Neural crest cell (in vitro differentiated cells): ENCODE data around the gene FAM78B. TPM values are rescaled to one million over a fixed set of nuclear protein-coding genes. Genes with fewer than 3 reads are reported as not detected.

Source experiments
- DNase-seq: peaks from one replicate; pipeline ENCODE4 v3.0.0; 2021; ENCODE audit warnings: low read depth, mixed read lengths, low spot score
- H3K27ac Mint-ChIP-seq: one replicate; pipeline ENCODE4 v1.8.0; 2021; ENCODE audit warnings: mild to moderate bottlenecking, mixed read lengths; ENCODE audit not compliant: unreplicated experiment
- H3K27me3 Mint-ChIP-seq: 2 replicates; pipeline ENCODE4 v1.8.0; 2021; ENCODE audit warnings: low read depth, mild to moderate bottlenecking, mixed read lengths
- H3K36me3 Mint-ChIP-seq: 2 replicates; pipeline ENCODE4 v1.8.0; 2021; ENCODE audit warnings: low read depth, mild to moderate bottlenecking, mixed read lengths
- H3K4me1 Mint-ChIP-seq: 2 replicates; pipeline ENCODE4 v1.8.0; 2021; ENCODE audit warnings: mixed read lengths
- H3K4me3 Mint-ChIP-seq: one replicate; pipeline ENCODE4 v1.8.0; 2021; ENCODE audit warnings: mild to moderate bottlenecking, mixed read lengths
- H3K9me3 Mint-ChIP-seq: 2 replicates; pipeline ENCODE4 v1.8.0; 2021; ENCODE audit warnings: mixed read lengths
- total RNA-seq: library from RNA; stranded (reverse); gene quantifications from 2 replicates; pipeline ENCODE4 v1.2.1, GENCODE V29; 2021
- TF ChIP-seq, protein P1 (sequence below): fragments of 200-600 bp; sonication (generic); conservative IDR thresholded peaks from 2 replicates; pipeline ENCODE4 v1.5.0; 2021; ENCODE audit warnings: antibody characterized with exemption, mild to moderate bottlenecking

Gene FAM78B
- total RNA-seq, 1 donor from 2014 or later, result 1.5 TPM

DNA sequence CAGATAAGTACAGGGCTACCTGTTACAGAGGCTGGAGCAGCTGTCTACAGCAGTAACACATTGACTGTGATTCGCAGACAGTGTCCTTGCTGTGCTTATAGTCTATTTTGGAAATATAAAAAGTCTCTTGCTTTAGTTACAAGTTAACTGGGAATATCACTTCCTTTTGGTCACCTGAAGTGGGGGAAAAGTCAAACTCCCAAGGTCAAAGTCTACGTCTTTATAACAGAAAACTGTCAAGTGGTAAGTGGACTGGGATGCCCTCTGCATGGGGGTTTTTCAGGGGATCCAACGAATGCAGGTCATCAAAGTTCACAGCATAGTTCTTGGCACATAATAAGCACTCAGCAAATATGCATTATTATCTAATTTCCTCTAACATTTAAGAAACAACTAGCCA is 55.4 kb downstream of the FAM78B start:
- Mint-ChIP-seq H3K27me3 (peaks cover 26% of the 10 kb centered on the region), H3K36me3 (no peaks in the 10 kb centered on the region), H3K9me3 (peaks cover 2% of the 10 kb centered on the region), H3K27ac (no peak overlapping the region), H3K4me1 (no peaks in the 10 kb centered on the region), H3K4me3 (no peak overlapping the region)
- TF ChIP-seq, protein P1, sequence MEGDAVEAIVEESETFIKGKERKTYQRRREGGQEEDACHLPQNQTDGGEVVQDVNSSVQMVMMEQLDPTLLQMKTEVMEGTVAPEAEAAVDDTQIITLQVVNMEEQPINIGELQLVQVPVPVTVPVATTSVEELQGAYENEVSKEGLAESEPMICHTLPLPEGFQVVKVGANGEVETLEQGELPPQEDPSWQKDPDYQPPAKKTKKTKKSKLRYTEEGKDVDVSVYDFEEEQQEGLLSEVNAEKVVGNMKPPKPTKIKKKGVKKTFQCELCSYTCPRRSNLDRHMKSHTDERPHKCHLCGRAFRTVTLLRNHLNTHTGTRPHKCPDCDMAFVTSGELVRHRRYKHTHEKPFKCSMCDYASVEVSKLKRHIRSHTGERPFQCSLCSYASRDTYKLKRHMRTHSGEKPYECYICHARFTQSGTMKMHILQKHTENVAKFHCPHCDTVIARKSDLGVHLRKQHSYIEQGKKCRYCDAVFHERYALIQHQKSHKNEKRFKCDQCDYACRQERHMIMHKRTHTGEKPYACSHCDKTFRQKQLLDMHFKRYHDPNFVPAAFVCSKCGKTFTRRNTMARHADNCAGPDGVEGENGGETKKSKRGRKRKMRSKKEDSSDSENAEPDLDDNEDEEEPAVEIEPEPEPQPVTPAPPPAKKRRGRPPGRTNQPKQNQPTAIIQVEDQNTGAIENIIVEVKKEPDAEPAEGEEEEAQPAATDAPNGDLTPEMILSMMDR, result no peak
- no peak for DNase-seq

DNA sequence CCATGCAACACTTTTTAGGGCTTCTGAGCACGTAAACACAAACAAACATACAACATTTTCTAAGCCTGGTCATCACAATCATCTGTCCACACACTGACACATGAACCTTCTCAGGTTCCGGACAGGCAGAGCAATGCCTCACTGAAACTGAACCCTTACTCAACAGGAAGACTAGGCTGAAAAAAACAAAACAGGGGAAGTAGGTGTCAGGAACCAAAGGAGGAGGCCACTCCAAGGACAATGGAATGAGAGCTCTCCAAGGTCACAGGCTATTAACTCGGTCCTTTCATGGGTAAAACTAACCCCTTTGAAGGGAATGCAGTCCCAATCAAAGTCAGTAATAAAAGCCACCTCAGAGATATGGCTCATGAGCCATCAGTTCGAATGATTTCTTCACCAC is 76.6 kb downstream of the FAM78B start:
- H3K27ac Mint-ChIP-seq, result peak overlapping the region; percentile 7
- H3K9me3 Mint-ChIP-seq, result no peaks in the 10 kb centered on the region
- no peak for DNase-seq
- TF ChIP-seq, protein P1, result no peak
- peaks cover 14% of the 10 kb centered on the region for H3K4me1 Mint-ChIP-seq
- H3K4me3 Mint-ChIP-seq, result no peak overlapping the region
- no peaks in the 10 kb centered on the region for H3K36me3 Mint-ChIP-seq
- H3K27me3 Mint-ChIP-seq, result no peaks in the 10 kb centered on the region

DNA sequence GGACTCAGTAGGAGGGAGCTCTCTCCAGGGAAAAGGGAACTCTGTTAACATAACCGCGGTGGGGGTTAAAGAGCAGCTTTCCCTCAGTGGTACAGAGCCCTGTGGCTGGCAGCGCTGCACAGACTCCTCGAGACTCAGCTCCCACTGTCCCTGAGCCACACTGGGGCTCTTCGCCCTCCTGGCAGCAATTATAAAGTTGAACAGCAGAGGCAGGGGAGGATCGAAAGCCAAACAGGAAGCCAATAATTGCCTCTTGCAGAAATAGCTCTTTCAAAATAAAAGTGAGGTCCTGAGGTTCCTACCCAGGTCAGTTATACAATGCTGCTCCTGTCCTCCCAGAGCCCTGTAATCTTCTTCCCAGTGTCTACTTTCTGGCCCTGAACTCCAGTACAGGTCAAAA is 77.0 kb downstream of the FAM78B start:
- Mint-ChIP-seq H3K27ac (peak overlapping the region; percentile 7), H3K4me3 (no peak overlapping the region), H3K36me3 (no peaks in the 10 kb centered on the region), H3K27me3 (no peaks in the 10 kb centered on the region), H3K4me1 (peaks cover 14% of the 10 kb centered on the region), H3K9me3 (no peaks in the 10 kb centered on the region)
- DNase-seq, result no peak
- TF ChIP-seq, protein P1, result no peak

DNA sequence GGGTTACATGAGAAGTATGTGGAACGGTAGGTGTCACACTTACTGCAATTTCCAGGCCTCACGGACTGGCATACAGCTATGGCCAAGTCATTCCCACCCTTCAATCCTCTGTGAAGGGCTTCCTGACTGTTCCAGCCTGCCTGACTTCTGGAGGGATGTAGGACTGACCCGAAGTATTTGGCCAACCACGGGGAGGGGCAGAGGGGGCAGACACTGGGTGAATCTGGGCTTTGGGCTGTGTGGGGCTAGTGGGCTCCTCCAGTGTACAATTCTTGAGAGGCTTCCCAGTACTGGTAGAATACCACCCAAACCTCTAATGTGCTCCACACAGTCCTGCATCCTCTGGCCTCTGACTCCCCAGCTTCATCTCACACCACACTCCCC is 78.2 kb downstream of the FAM78B start:
- Mint-ChIP-seq H3K4me3 (no peak overlapping the region), H3K4me1 (peaks cover 14% of the 10 kb centered on the region), H3K27me3 (no peaks in the 10 kb centered on the region), H3K36me3 (no peaks in the 10 kb centered on the region), H3K9me3 (no peaks in the 10 kb centered on the region), H3K27ac (no peak overlapping the region)
- no peak for DNase-seq
- TF ChIP-seq, protein P1, result no peak

DNA sequence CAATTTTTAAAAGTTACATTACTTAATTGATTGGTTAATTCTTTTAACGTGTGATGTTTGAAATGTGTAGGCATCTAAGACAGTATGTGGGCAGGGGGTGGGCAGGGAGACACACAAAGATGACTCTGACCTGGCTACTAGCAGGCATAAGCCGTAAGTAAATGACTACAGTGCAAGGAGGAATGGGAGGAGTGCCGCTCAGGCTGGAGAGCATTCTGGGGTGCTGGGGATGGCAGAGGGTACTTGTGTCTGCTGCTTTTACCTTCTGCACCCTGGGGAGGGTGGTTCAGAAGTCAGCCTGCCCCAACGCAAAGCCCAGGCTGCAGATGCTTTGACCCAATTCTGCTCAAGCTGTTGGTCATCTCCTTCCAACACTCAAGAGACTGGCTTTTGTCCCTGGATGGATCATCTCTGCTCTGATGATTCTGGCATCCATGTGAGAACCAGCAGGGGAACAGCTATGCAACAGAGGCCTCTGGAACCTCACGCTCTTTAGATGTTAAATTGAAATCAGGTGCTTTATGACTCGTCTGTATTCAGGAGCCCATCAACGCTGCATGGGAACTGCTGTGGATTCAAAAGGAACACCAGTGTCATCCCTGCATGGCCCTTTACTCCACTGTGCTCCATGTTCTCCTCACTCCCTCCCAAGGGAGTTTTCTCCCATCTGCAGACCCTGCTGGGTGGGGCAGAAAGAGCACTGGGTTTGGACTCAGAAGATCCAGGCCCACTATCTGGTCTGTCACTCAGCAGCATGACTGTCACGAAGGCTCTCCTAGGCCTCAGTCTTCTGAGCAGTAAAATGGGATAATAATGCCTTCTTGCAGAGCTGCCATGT is 78.8 kb downstream of the FAM78B start:
- Mint-ChIP-seq H3K36me3 (no peaks in the 10 kb centered on the region), H3K4me3 (no peak overlapping the region), H3K9me3 (no peaks in the 10 kb centered on the region), H3K4me1 (peaks cover 14% of the 10 kb centered on the region), H3K27me3 (no peaks in the 10 kb centered on the region), H3K27ac (no peak overlapping the region)
- DNase-seq, result no peak
- TF ChIP-seq, protein P1, result no peak
